NCI-H1048 (cell line): Measurements from ENCODE around the gene TREM1.
"Not testable (repeated sequence)": the region's sequence is repeated elsewhere in the genome, so short reads cannot be mapped to it uniquely, and the experiment has no call there.

ENCODE experiments used
- DNase-seq: peaks from one replicate; lab custom pipeline; 2025; lab: John Stamatoyannopoulos, UW

TREM1 gene

GRCh38 chr6:41286544-41287346, at the start of gene TREM1:
TREM1 (minus strand) TSS chr6:41286682; CDS start chr6:41286655, 27 bp downstream.
- DNase-seq = no peak

GRCh38 chr6:41335943-41336342, 49.5 kb upstream of the TREM1 start:
- no peak for DNase-seq

DNA sequence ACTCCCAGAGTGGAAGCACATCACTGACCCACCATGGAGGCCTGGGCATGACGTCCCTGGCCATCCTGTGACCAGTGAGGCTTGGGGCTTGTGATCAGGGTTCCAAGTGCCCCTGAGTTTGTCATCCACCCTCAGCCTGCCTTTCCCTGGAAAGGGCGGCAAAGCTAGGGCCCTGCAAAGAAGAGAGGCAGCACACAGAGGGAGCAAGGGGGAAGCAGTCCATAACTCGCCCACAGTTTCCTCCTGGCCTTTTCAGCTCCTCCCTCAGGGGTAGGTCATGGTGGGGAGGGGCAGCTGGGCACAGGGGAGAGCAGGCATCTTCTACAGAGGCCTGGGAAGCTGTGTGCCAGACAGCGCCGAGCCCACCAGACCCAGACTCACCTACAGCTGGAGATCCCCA, 48.8 kb upstream of the TREM1 start, which contains the start of gene NCR2:
Gene NCR2, plus strand, starts transcription at position 313 of the 400 bp plus-strand sequence. CDS start 269 bp downstream, outside the sequence.
- no peak for DNase-seq

- no peak for DNase-seq
Measured at GRCh38 chr6:41334482-41335040, 48.1 kb upstream of the TREM1 start.

DNA sequence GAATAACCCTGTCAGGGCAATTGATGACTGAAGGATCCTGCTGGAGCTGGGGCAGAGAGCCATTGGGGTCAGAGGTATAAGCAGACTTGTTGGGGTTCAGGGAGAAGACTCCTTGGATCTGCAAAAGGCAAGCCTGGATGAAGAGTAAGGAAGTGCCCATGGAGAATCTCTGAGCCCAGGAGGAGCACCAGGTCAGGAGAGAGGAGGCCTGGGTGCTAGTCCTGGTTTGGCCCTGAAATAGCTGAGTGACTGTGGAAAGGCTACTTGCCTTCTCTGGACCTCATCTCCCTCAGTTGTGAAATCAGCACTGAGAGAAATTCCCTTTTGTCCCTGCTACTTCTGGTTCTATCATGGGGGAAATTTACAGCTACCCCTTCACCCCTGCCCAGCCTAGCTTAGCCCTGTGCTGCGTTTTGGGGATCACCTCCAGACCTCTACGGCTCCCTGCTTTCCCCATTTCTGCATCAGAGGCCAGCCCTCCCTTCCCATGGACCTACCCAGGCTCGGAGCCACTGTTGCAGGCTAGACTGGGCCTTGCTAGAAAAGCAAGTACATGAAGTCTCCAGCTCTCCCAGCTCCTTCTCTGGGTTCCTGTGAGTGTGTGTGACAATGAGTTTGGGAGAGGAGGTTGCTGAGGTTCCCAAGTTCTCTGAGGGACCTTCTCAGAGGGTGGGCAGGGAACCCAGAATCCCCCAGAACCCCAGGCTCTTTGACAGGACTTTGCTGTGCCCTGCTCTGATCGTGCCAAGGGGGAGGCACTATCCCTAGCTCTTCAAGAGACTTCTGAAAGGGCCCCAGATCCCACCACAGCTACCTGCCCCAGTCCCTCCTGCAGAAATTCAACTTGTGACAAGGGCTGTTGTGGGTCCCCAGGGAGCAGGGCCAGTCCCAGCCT, 46.6 kb upstream of the TREM1 start:
- DNase-seq = no peak

- DNase-seq = no peak
Measured at GRCh38 chr6:41332241-41332640, 45.8 kb upstream of the TREM1 start.

GRCh38 chr6:41331401-41332150, 45.1 kb upstream of the TREM1 start:
- DNase-seq = no peak

GRCh38 chr6:41327177-41327576, 40.7 kb upstream of the TREM1 start:
- DNase-seq = no peak

DNA sequence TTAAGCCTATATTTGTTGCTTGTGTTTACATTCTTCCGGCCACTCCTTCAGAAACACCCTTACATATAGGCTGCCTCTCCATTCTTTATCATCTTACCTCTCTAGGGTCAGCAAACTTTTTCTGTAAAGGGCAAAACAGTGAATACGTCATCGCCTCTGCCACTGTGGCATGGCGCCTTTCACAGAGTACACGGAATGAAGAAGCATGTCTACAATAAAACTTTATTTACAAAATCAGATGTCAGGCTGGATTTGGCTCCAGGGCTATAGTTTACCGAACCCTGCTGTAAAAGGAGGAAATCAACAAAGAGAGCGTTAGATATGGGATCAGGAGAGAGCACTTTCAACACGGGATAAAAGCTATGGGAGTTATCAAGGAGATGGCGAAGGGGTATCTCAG, 39.6 kb upstream of the TREM1 start:
- no peak for DNase-seq

- DNase-seq = no peak
Measured at GRCh38 chr6:41325446-41326066, 39.1 kb upstream of the TREM1 start.

- no peak for DNase-seq
Measured at GRCh38 chr6:41321183-41321582, 34.7 kb upstream of the TREM1 start.

DNA sequence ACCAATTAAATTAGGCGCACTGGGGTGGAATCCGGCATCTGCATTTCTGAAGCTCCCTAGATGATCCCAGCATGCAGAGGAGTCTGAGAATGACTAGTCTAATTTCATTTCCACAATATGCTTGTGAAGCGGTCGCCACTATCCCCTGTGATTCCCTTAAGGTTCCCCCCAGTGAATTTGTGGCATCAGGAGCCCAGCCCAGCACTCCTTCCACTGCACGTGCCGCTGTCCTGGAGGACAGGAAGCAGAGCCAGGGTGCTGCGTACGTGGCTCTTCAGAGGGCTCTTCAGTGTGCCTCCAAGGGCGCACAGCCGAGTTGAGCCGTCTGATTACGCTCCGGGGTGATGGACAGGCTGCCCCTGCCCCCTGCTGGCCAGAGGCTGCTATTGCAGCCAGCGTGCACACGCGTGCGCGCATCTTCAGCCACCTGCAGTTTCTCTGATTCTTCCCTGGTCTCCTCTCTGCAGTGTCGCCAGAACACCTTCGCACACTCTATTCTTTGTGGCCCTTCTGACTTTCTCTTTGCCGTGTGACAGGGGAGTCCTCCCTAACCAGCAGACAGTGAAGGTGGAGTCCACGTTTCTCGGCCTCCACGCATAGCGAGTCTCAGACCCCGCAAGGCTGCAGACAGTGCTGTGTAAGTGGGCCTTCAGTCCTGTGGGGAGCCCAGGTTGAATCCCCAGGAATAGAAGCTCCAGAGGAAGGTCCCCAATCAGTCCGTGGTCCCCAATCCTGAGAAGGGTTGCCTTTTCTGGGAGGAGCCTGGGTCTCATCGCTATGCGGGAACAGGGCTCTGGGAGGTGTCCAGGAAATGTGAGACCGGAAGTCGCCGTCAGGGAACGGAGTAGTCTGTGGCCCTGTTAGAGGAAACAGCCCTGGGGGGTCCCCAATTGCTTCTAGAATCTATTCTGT, 32.4 kb upstream of the TREM1 start:
- peak; percentile 29 for DNase-seq

DNA sequence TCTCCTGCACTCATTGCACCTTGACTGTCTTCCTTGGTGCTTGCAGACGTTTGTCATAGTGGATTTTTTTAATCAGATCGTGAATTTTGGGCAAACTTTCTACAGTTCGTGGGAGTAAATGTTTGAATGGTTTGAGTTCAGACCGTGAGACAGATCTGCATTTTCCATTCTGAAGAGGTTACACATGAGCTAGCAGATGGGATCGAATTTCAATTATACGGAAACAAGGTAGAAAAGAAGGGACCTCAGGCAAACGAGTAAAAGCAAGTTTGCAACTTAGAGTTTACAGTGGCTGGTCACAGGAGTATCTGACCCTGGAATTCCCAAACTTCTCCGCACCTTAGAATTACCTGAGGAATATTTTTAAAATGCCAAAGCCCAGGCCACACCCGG, 31.8 kb upstream of the TREM1 start:
- no peak for DNase-seq

- no peak for DNase-seq
Measured at GRCh38 chr6:41315943-41316620, 29.6 kb upstream of the TREM1 start.

- no peak for DNase-seq
Measured at GRCh38 chr6:41315203-41315602, 28.7 kb upstream of the TREM1 start.

DNA sequence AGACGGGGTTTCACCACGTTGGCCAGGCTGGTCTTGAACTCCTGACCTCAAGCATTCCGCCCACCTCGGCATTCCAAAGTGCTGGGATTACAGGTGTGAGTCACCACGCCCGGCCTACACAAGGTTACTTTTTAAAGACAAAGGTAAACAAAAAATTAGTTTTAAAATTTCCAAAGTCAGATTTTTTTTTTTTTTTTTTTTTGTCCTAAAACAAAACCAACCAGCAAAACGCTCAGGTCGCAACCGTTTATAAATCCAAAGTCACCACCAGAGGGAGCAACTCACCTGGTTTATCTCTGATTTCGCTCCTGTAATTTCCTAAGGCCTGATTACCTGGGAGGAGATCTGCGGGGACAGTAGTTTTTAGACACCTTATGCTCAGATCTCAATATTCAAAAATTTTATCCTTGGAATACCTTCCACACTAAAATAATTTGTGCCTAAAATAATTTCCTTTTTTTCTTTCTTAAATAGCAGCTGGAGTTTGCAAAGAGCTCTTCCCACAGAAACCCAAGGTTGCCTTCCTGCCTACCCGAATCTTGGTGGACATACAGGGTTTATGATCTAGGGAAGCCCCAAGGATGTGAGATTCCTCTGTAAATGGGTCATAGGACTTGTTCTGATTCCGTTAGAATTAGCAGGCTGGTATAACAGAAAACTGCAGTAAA, 19.8 kb upstream of the TREM1 start:
- DNase-seq = peak; percentile 43

DNA sequence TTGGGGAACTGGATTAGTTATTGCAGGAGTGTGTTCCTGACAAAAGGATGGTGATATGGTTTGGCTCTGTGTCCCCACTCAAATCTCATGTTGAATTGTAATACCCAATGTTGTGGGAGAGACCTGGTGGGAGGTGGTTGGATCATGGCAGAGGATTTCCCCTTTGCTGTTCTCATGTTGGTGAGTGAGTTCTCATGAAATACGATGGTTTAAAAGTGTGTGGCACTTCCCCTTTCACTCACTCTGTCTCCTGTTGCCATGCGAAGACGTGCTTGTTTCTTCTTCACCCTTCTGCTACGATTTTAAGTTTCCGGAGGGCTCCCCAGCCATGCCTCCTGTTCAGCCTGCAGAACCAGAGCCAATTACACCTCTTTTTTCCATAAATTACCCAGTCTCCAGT, 16.2 kb upstream of the TREM1 start:
- DNase-seq = no peak

DNA sequence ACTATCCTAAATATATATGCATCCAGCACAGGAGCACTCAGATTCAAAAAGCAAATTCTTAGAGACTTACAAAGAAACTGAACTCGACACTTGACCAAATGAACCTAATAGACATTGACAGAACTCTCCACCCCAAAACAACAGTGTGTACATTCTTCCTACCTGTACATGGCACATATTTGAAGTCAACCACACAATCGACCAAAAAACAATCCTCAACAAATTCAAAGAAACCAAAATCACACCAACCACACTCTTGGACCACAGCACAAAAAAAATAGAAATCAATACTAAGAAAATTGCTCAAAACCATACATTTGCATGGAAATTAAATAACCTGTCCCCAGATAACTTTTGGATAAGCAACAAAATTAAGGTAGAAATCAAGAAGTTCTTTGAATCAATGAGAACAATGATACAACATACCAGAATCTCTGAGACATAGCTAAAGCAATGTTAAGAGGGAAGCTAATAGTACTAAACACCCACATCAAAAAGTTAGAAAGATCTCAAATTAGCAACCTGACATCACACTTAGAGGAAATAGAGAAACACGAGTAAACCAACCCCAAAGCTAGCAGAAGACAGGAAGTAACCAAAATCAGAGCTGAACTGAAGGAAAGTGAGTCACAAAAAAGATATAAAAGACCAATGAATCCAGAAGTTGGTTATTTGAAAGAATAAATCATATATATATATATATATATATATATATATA, 12.5 kb upstream of the TREM1 start:
- DNase-seq = no peak

DNA sequence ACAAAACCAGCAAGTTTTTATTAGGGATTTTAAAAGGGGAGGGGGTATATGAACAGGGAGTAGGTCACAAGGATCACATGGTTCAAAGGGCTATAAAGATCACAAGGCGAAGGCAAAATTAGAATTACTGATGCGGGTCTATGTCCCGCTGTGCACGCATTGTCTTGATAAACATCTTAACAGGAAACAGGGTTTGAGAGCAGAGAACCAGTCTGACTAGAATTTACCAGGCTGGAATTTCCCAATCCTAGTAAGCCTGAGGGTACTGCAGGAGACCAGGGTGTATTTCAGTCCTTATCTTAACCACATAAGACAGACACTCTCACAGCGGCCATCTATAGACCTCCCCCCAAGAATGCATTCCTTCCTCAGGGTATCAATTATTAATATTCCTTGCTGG, 10.8 kb upstream of the TREM1 start:
- not testable (repeated sequence) for DNase-seq
